ENCODE data around the gene ARHGEF17.

Gene ARHGEF17

DNA sequence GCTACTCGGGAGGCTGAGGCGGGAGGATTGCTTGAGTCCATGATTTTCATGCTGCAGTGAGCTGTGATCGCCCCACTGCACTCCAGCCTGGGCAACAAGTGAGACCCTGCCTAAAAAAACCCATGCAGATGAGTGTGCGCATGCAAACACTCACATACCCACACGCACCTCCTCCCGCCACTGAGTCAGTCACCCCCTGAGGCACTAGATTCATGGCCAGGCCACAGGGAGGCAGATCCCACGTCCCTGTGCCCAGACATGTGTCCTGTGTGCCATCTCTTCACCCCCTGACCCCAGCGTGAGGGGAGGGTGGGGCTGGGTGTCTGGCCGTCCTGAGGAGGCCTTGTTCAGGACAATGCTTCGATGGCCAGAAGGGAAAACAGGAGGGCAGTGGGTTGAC lies 83.6 kb downstream of the ARHGEF17 start:
- FAIRE-seq: no peak
- DNase-seq (ENCODE audit: low spot score): no peak

DNA sequence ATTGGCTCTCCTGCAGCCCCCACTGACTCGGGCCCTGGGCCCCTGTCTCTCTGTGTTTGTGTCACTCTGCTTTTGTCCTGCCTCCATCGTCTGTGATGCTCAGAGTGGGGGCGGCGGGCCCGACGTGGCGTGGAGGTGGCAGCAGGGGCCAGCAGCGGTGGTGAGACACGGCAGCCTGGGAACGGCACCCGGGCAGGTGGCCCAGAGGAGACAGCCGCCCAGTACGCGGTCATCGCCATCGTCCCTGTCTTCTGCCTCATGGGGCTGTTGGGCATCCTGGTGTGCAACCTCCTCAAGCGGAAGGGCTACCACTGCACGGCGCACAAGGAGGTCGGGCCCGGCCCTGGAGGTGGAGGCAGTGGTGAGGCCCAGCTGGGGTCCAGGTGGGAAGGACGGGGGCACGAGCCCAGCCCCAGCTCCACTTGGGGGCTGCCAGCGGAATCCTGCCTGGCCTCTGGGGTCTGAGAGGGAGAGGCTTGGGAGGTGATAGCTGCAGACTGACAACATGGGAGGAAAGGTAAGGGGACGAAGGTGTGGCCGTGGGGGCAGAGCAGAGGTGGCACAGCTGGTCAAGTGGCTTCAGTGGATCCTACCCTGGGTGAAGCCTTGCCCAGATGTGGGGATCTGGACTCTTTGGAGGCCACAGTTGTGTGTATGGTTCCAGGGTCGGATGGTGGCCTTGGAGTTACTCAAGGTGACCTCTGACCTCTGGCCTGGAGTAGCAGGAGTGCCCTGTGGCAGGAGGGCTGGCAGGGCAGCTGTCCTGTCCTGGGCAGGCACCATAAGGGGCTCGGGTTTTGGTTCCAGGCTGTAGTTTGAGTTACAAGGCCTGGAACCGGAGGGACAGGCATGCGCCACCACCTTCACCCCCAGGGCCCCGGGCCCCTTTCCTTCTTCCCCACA lies 84.3 kb downstream of the ARHGEF17 start:
- FAIRE-seq (no peak), DNase-seq (ENCODE audit: low spot score) (no peak)

DNA sequence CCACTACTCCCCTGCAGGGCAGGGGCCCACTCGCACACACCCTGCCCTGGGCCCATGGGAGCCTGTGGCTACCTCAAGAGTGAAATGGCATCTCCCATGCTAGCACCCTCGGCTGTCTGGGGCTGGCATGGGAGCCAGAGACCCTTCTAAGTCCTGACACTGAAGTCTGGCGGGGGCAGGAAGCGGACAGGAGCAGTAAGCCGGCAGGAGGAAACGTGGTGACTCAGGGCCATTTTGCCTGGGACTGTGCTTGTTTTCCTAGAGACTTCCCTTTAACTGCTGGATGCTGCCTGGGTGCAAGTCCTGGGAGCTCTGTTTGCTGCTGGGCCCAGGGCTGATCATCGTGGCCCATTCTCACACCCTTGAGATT lies 84.9 kb downstream of the ARHGEF17 start:
- no peak for DNase-seq (ENCODE audit: low spot score)
- FAIRE-seq: no peak

DNA sequence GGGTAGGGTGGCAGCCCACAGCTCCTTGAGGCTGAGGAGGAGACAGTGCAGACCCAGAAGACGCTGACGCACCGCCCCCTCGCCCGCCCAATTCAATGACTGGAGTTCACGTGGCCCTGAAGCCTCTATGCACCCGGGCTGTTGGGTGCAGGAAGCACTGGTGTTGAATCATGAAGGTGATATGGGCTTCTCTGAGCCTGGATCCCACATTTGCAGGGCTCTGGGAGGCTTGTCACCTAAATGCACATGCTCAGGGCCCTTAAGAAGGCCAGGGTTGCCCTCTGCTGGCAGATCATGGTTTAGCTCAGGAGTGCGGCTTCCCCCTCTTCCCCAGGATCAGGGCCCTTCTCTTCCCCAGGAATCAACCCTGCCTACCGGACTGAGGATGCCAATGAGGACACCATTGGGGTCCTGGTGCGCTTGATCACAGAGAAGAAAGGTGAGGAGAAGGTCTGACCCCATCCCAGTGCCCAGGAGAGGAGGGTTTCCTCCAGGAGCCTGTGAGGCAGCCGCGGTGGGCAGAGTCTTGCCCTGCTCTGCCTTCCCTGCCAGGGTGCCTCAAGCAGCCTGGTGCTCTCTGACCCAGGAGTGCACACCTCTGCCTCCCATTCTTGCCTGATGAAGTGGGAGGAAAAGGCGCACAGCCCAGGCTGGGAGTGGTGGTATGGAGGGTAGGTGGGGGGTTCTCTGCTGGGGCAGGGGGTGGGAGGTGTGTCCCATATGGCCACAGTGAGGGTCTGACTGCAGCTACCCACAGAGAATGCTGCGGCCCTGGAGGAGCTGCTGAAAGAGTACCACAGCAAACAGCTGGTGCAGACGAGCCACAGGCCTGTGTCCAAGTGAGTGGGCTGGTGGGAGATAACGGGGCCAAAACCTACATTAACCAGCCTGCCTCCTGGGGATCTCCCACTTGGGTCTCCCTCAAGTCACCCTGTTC lies 85.7 kb downstream of the ARHGEF17 start:
- no peak for FAIRE-seq
- DNase-seq (ENCODE audit: low spot score): peak; percentile 42

DNA sequence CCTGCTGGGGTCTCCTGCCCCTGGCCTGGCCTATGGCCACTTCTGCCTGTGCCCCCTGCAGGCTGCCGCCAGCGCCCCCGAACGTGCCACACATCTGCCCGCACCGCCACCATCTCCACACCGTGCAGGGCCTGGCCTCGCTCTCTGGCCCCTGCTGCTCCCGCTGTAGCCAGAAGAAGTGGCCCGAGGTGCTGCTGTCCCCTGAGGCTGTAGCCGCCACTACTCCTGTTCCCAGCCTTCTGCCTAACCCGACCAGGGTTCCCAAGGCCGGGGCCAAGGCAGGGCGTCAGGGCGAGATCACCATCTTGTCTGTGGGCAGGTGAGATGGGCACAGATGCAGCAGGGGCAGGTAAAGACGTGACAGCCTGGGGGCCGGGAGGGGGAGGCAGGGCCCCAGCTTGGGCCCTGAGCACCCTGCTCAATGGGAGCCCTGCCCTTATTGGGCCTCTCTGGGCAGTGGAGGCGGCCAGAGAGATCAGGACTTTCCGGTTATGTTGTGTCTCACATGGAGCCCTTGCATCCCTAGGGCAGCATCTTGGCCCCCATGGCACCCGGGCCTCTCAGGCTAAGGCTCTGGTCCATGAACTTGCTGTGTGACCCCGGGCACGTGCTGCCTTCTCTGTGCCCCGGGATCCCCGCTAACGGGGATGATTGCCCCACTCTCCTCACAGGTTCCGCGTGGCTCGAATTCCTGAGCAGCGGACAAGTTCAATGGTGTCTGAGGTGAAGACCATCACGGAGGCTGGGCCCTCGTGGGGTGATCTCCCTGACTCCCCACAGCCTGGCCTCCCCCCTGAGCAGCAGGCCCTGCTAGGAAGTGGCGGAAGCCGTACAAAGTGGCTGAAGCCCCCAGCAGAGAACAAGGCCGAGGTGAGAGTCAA lies 86.6 kb downstream of the ARHGEF17 start:
- FAIRE-seq (no peak), DNase-seq (ENCODE audit: low spot score) (no peak)

DNA sequence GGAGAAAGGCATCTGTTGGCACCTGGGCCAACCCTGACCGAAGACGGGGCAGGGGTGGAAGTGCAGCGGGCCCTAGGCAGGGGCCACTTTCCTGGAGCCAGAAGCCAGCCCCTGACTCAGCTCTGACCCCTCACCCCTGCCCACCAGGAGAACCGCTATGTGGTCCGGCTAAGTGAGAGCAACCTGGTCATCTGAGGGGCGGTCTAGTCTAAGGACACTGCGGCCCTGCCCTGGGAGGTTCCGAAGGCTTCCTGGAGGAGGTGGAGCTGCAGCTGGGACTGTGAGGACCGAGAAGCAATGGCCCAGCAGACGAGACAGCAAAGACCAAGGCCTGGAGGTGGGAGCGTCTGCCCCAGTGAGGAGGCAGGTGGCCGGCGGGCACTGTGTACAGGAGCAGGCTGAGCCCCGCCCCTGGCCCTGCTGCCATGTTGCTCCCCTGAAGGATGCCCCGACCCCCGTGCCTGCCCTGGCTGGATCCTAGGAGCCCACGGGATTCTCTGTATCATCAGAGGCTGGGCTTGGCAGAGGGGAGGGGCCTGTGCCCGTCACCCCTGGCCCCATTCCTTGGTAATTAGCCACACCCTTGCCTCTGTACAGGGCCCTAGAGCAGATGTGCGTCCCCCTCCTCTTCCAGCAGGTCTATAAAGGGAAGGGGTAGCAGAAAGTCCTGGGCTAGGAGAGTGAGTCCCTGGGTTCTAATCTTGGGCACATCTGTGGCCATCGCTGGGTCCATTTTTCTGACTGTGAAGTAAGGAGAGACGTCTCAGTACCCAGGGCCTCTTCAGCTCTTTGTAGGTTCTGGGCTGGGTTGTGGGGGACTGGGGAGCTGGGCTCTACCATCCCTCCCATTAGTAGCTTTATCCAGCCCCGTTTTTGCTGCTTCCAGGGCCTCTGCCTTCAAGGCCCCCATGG lies 87.5 kb downstream of the ARHGEF17 start:
- no peak for FAIRE-seq
- DNase-seq (ENCODE audit: low spot score): no peak

DNA sequence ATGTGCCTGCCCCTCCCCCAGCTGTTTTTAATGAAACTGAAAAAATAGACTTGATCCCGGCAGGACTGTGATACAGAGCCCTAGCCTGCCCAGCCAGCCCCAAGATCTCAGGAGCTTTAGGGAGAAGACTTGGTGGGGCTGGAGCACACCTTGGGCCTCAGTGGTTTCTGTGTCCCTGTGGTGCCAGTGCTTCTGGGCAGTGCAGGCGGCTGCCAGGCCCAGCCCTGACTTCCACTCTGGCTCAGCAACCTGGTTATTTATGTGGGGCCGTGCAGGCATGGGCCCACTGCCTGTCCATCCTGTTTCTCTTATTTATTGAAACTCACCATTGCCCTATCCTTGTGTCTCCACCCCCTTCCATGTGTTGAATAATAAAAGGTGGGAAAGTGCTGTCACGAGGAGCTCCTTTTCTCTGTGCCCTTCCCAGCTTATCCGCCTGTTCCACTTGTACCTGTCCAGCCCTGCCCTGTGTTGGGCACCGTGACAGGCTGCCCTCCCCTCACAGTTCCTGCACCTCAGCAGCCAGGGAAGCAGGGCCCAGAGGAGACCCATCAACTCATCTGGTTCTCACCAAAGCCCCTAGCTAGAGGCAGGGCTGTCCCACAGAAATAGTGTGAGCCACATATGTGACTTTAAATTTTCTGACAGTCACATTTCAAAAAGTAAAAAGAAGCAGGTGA lies 88.3 kb downstream of the ARHGEF17 start:
- no peak for FAIRE-seq
- DNase-seq (ENCODE audit: low spot score): no peak

DNA sequence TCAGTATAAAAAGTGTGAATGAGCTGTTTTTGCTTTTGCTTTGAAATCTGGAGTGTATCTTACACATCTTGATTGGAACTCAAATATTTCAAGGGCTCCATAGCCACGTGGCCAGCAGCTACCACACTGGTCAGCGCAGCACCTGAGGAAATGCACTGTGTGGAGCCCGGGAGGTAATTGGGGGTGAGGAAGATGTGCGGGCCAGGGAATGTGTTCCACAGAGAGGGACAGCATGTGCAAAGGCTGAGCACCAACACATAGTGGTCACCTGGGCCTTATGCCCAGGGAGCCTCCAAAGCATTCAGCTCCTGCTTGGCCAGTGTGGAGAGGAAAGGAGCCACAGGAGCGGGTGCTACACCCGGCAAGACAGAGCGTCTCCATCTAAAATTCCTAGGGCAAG lies 88.9 kb downstream of the ARHGEF17 start:
- DNase-seq (ENCODE audit: low spot score): no peak
- FAIRE-seq: no peak

DNA sequence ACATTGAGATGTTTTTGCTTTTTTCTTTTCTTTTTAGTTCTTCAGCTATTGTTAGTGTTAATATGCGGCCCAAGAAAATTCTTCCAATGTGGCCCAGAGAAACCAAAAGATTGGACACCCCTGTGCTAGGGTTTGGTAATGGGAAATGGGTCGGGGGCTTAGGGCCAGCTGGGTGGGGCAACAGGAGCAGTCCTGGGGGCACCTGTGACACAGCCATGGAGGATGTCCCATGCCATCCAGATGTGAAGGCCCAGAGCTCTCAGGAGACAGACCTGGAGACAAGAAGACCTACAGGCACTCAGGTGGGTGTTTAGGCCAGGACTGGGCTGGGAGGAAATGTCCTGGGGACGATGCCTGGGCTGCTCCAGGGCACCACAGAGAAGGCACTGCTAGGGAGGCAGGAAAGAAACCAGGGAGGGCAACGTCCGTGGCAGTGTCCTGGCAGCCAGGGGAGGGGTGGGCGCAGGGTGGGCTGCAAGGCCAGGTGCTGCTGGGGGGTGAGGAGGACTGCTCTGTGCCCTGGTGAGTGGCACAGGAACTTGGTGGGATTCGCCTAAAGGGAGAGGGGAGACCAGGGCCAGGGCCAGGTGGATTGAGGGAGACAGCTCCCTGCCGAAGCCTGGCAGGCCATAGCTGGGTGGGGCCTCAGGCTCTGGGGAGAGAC lies 89.5 kb downstream of the ARHGEF17 start:
- DNase-seq (ENCODE audit: low spot score) (no peak), FAIRE-seq (no peak)

DNA sequence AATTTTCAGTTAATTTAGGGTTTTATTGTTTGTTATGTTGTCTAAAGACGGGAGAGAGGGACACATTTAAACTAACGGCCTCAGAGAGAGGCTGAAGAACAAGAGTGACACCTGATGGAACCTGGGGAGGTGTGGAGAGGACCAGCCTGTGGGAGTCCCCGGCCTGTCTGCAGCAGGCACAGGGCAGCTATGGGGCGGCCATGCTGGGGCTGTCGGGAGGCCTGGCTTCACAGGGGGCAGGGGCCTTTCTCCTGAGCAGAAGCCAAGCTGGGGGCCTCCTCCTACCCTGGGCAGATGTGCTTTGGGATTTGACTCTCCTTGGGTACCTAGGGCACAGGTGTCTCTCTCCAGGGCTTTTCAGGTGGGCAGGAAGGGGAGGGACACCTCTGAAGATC lies 90.1 kb downstream of the ARHGEF17 start:
- FAIRE-seq (no peak), DNase-seq (ENCODE audit: low spot score) (no peak)

DNA sequence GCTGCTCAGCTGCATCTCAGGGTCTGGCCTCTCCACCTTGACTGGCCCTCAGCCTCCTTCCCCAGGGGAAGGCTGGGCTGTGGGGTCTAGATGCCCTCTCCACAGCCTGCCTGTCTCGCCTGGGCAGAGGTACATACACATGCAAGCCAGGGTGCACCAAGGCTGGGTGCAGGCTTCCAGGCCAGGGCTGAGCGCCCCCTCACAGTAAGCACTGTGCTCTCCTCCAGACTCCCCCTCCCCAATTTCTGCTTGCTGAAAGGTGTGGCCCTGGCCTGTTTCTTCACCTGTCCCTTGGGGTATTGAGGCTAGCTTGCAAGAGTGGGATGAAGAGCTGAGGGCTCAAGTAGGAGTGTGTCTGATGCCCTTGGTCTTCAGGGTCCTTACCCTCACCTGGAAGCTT lies 90.6 kb downstream of the ARHGEF17 start:
- DNase-seq (ENCODE audit: low spot score) (no peak), FAIRE-seq (no peak)

DNA sequence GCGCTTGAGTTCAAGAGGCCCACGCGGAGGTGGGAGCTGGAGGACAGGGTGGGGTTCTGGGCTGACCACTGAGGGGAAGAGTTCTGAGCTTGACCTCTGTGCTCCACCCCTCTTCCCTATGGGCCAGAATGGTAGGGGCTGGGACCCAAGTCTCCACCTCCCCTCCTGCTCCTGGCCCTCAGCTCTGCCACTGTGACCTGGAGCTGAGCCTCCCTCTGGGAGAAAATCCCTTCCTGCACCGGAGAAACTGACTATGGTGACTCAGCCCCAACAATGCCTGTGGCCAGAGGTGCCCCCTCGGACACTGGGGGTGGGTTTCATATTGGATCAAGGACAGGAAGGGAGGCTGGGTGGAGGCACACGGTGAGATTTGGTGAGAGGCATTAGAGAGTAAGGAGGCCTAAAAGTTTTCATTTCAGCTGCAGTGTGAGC lies 91.1 kb downstream of the ARHGEF17 start:
- no peak for DNase-seq (ENCODE audit: low spot score)
- no peak for FAIRE-seq

DNA sequence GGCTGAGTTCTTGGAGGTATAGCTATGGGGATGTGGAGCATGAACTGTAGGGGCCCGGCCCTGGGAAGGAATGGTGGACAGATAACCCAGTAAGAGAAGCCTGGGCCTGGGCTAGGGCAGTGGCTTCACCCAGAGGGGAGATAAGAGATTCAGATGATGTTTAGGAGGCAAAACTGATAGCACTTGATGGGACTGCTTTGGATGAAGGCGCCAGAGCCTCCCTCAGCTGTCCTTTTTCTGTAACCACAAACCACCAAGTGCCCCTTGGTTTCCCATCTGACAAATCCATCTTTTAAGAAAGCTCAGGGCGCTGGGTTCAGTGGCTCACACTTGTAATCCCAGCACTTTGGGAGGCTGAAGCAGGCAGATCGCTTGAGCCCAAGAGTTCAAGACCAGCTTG lies 91.6 kb downstream of the ARHGEF17 start:
- FAIRE-seq: no peak
- DNase-seq (ENCODE audit: low spot score): no peak

DNA sequence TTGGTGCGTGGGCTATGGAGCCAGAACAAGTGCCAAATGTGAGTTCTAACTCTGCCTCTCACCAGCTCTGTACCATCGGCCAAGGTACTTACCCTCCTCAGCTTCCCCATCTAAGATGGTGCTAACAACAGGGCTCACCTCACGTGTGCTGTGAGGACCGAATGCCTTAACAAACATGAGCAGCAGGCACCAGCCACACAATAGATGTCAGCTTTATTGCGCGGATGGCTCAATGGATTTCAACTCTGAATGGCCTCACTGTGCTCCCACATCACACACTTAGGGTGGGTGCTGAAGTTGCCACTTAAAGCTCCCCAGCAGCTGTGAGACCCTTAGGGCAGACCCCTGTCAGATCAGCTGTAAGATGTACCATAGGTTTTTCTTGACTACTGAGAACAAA lies 92.2 kb downstream of the ARHGEF17 start:
- DNase-seq (ENCODE audit: low spot score): no peak
- FAIRE-seq: no peak

DNA sequence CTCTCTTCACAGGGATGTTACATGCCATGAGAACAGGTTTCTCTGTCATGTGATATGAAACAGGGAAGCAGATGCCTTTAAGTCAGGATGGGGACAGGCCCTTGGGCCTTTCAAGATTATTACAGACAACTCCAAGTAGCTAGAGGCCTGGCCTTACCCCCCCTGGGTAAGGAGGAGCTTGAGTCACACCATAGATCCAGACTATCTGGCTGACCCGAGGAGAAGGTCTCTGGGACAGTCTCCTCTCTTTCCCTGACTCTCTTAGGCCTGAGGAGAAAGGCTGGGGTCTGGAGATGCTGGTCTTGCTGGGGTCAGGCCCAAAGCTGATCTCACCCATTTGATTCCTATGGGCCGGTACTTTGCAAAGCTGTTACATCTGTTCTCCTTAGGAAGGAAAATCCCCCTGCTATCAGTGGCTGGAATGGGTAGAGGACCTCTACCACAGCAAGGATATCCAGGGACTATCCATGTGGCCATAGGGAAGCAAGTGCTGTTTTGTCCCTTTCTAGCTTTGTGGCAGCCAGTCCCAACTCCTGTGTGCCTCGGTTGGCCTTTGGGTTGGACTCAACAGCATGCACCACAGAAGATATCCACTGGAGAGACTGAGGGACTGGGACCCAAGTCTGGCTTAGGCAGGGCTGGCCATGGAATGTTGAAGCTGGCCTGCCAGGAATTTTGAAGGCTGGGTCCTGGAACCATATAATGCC lies 93.3 kb downstream of the ARHGEF17 start:
- DNase-seq (ENCODE audit: low spot score) (no peak), FAIRE-seq (no peak)

DNA sequence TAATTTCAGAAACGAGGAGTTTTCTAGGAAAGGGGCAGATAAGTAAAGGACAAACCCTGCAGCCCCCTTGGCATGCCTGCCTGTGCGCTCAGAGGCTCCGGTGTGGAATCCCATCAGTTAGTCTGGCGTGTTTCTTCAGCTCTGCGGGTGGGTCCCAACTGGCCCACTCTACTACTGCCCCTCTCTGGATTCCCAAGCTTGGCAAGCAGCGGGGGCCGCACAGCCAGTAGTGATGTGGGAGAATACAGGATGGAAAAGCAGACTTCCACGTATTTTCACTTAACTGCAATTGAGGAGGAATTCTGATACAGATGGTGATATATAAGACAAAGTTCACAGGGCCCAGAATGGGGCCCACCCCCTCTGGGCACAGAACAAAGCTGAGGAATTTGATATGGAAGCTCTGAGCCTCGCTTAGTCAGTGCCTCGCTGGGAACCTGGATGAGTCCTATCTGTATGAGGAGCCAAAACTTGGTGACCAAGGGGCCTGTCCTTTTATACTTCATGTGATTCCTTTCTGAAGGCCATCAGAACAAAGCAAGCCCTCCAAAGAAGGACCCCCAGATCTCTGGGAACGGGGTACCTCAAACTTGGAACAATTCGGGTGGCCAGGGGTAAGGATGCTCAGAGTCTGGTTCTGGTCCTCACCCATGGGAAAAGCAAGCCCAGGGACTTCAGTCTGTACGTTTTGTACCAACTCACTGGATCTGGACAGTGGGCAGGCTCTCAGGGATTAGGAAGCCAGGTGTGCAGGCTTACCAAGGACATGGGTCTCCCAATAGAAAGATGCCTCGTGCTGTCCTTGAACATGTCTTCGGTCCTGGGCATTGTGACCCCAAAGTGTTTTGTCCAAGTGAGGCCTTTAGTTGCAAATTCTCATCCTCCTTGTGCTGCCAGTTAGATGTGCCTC lies 94.1 kb downstream of the ARHGEF17 start:
- DNase-seq (ENCODE audit: low spot score): no peak
- FAIRE-seq: no peak

DNA sequence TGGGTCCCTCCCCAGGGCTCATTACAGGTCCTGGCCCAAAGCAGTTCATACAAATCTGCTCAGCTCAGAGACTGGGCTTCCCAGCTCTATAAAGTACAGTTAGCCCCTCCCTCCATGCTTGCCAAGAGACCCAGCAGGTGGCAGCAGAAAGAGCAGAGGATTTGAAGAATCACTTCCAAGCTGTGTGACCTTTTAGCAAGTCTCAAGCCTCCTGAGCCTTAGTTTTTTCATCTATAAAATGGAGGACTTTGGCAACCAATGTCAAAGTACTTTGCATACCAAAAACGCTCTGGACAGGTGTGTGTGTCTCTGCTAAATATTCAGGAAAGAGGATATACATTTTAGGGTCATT lies 94.7 kb downstream of the ARHGEF17 start:
- DNase-seq (ENCODE audit: low spot score): no peak
- no peak for FAIRE-seq

DNA sequence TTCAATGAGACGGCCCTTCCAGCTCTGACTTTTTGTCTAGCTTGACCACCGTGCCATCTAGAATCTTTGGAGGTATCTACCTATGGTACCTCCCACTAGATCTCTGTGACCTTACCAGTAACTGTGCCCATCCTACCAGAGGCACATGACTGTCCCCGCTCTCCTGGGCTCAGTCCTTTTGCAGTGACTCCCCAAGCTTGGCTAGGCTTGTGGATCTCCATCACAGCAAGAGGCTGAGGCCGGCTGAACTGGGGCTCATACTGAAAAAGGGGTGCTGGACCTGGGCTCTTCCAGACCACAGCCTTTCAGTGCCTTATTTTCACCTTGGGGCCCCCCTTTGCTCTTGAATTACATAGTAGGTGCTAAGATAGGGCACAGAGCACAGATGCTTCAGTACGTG lies 95.5 kb downstream of the ARHGEF17 start:
- FAIRE-seq (no peak), DNase-seq (ENCODE audit: low spot score) (no peak)

All from RCC 7860 (cell line).